Measurements from ENCODE around the gene SLC22A31.

SLC22A31 gene

DNA sequence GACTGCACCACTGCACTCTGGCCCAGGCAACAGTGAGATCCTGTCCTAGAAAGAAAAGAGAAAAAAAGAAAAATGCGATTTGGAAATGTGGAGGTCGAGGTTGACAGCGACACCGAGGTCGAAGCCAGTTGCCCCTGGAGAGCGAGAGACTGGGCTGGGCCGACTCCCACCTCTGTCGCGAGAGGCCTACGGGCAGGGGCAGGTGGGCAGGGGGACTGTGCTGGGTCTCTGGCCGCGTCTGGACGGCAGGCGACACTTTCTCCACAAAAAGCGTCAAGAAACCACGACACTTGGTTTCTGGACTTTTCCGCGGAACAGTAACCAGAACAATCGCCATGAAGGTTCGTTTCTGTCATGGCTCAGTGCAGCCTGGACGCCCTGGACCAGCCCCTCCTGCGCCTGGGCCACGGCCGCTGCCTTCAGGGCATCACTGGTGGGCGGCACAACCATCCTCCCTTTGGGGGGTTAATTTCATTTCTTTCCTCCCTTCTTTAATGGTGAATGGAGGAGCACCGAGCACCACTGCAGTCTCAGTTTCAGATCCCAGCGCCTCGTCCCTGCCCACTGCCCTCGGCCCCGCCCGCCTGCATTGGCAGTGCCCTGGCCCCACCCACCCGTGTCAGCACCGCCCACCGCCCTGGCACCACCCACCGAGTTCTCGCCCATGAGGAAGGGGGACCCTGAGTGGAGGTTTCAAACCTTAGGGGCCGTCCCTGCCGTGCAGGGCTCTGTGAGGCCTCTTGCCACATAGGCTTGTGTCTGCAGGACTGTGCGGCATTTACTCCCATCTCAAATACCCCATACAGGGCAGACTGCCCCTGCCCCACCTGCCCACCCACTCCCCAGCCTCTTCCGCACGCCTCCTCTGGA is 47.3 kb downstream of the SLC22A31 start:
- H3K56ac ChIP-seq (ENCODE audit: low read length), result no peak overlapping the region
- no peaks in the 10 kb centered on the region for H3K79me1 ChIP-seq (ENCODE audit: low read length)
- no peak overlapping the region for H4K5ac ChIP-seq (ENCODE audit: low read length)
- H3K23ac ChIP-seq (ENCODE audit: low read length), result no peak overlapping the region
- H3K4ac ChIP-seq (ENCODE audit: low read depth, low read length), result no peak overlapping the region
- H3K4me1 ChIP-seq (ENCODE audit: control insufficient read depth, low read depth, low read length), result no peaks in the 10 kb centered on the region
- no peak overlapping the region for H2BK5ac ChIP-seq (ENCODE audit: low read length)
- no CpG with 5 or more reads among the region's 41 CpGs for WGBS (ENCODE audit: extremely low coverage, insufficient coverage, low lambda C conversion rate)
- H3K18ac ChIP-seq (ENCODE audit: low read length), result no peak overlapping the region
- H3K27me3 ChIP-seq (ENCODE audit: insufficient read depth, low read length, poor library complexity), result no peaks in the 10 kb centered on the region
- no peaks in the 10 kb centered on the region for H3K36me3 ChIP-seq (ENCODE audit: control insufficient read depth, insufficient read depth, low read length)
- H2AK5ac ChIP-seq (ENCODE audit: low read length), result no peak overlapping the region
- no peak for DNase-seq
- H2BK120ac ChIP-seq (ENCODE audit: low read depth, low read length), result no peak overlapping the region
- no peaks in the 10 kb centered on the region for H3K79me2 ChIP-seq (ENCODE audit: control insufficient read depth, insufficient read depth, low read length)
- no peak overlapping the region for H2BK15ac ChIP-seq (replicated peaks; ENCODE audit: low read depth)
- no peak overlapping the region for H3K27ac ChIP-seq (ENCODE audit: low read depth, low read length)
- no peak overlapping the region for H3K9ac ChIP-seq (ENCODE audit: low read length)
- no peak overlapping the region for H3K4me2 ChIP-seq (ENCODE audit: low read length)
- H3K4me3 ChIP-seq (ENCODE audit: low read length), result no peak overlapping the region
- H4K8ac ChIP-seq (ENCODE audit: low read depth, low read length), result no peak overlapping the region

DNA sequence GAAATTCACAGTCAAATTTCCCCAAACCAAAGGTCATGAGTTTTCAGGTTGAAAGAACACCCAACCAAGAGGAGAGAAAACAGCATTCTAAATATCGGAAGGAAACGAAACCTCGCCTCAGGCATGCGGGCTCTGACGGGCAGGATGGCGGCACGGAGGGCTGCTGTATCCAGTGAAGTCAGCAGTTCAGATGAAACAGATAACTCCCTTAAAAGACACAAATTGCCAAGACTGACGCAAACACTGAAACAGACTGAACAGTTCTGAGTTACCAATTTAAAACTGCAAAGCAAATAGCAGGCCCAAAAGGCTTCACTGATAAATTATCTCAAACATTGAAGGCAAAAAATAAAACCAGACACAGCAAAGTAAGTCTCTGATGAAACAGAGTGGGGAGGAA is 49.4 kb downstream of the SLC22A31 start:
- Histone ChIP-seq H2AK5ac (ENCODE audit: low read length) (no peak overlapping the region), H4K5ac (ENCODE audit: low read length) (no peak overlapping the region)
- no CpG with 5 or more reads among the region's 8 CpGs for WGBS (ENCODE audit: extremely low coverage, insufficient coverage, low lambda C conversion rate)

DNA sequence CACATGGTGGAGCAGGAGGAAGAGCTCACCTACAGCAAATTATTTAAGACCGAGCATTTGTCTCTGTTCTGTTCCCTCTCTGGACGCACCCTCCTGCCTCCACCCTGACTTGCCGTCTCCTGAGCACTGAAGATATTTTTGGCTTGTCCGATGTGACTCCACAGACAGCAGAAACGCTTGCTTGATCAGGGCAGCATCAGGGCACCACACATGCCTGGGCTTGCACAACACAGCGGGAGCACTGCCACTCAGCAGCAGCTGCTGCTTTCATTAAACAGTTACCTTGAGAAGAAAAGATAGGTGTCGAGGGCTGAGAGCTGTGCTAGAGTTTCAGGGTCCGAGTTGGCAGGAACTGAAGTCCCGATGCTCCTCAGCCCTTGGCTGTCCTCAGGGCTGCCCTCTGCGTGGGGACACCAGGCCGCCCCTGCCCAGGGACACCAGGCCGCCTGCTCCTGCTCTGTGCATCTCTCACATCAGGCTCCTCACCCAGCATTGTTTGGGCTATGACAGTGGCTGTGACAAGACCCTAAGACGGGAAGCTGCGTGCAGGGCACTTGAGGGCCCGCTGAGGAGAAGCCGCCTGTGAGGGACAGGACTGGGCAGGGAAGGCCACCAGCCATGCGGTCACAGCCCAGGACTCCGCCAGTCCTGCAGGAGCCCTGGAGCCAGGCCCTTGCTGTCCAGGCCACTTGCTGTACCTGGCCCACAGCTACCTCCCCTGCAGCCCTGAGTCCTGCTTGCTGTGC is 50.1 kb downstream of the SLC22A31 start:
- Histone ChIP-seq H2BK5ac (ENCODE audit: low read length) (no peak overlapping the region), H3K56ac (ENCODE audit: low read length) (no peak overlapping the region), H3K18ac (ENCODE audit: low read length) (no peak overlapping the region), H3K4me3 (ENCODE audit: low read length) (no peak overlapping the region), H3K4me2 (ENCODE audit: low read length) (no peak overlapping the region), H4K5ac (ENCODE audit: low read length) (no peak overlapping the region), H2BK15ac (replicated peaks; ENCODE audit: low read depth) (no peak overlapping the region), H4K8ac (ENCODE audit: low read depth, low read length) (no peak overlapping the region), H2BK120ac (ENCODE audit: low read depth, low read length) (no peak overlapping the region), H3K9ac (ENCODE audit: low read length) (no peak overlapping the region), H3K27ac (ENCODE audit: low read depth, low read length) (no peak overlapping the region), H3K4me1 (ENCODE audit: control insufficient read depth, low read depth, low read length) (no peaks in the 10 kb centered on the region), H3K36me3 (ENCODE audit: control insufficient read depth, insufficient read depth, low read length) (no peaks in the 10 kb centered on the region), H3K79me2 (ENCODE audit: control insufficient read depth, insufficient read depth, low read length) (no peaks in the 10 kb centered on the region), H3K4ac (ENCODE audit: low read depth, low read length) (no peak overlapping the region), H3K79me1 (ENCODE audit: low read length) (no peaks in the 10 kb centered on the region), H2AK5ac (ENCODE audit: low read length) (no peak overlapping the region), H3K23ac (ENCODE audit: low read length) (no peak overlapping the region), H3K27me3 (ENCODE audit: insufficient read depth, low read length, poor library complexity) (no peaks in the 10 kb centered on the region)
- WGBS (ENCODE audit: extremely low coverage, insufficient coverage, low lambda C conversion rate), result no CpG with 5 or more reads among the region's 18 CpGs
- DNase-seq, result no peak

More for the DNA sequence above, 49.4 kb downstream of the SLC22A31 start:
- Histone ChIP-seq H3K4me2 (ENCODE audit: low read length) (no peak overlapping the region), H3K79me2 (ENCODE audit: control insufficient read depth, insufficient read depth, low read length) (no peaks in the 10 kb centered on the region), H2BK120ac (ENCODE audit: low read depth, low read length) (no peak overlapping the region), H4K8ac (ENCODE audit: low read depth, low read length) (no peak overlapping the region), H3K4ac (ENCODE audit: low read depth, low read length) (no peak overlapping the region), H3K27me3 (ENCODE audit: insufficient read depth, low read length, poor library complexity) (no peaks in the 10 kb centered on the region), H2BK5ac (ENCODE audit: low read length) (no peak overlapping the region), H3K4me1 (ENCODE audit: control insufficient read depth, low read depth, low read length) (no peaks in the 10 kb centered on the region), H3K27ac (ENCODE audit: low read depth, low read length) (no peak overlapping the region), H3K18ac (ENCODE audit: low read length) (no peak overlapping the region), H3K23ac (ENCODE audit: low read length) (no peak overlapping the region), H3K4me3 (ENCODE audit: low read length) (no peak overlapping the region), H3K9ac (ENCODE audit: low read length) (no peak overlapping the region), H3K56ac (ENCODE audit: low read length) (no peak overlapping the region), H2BK15ac (replicated peaks; ENCODE audit: low read depth) (no peak overlapping the region), H3K36me3 (ENCODE audit: control insufficient read depth, insufficient read depth, low read length) (no peaks in the 10 kb centered on the region), H3K79me1 (ENCODE audit: low read length) (no peaks in the 10 kb centered on the region)
- no peak for DNase-seq

DNA sequence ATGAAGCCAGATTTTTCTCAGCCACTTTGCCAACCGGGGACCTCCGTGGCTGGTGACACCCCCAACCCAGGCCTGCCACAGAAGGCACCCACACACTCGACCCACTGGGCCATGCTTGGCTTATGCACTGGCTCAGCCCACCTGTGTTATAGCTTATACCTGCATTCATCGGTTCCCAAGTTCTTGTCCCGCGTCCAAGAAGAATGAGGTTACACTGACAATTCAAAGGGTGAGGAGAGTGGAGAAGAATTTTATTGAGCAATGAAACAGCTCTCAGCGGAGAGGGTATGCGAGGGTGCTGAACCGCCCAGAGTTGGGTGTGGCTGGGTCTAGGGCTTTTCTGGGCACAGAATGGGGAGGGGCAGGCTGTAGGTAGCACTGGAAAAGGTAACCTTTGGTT is 51.0 kb downstream of the SLC22A31 start:
- H3K9ac ChIP-seq (ENCODE audit: low read length), result no peak overlapping the region
- no peak overlapping the region for H3K23ac ChIP-seq (ENCODE audit: low read length)
- H2AK5ac ChIP-seq (ENCODE audit: low read length), result no peak overlapping the region
- H3K79me2 ChIP-seq (ENCODE audit: control insufficient read depth, insufficient read depth, low read length), result no peaks in the 10 kb centered on the region
- H3K56ac ChIP-seq (ENCODE audit: low read length), result no peak overlapping the region
- H3K36me3 ChIP-seq (ENCODE audit: control insufficient read depth, insufficient read depth, low read length), result no peaks in the 10 kb centered on the region
- no peak overlapping the region for H3K18ac ChIP-seq (ENCODE audit: low read length)
- H3K79me1 ChIP-seq (ENCODE audit: low read length), result no peaks in the 10 kb centered on the region
- H2BK15ac ChIP-seq (replicated peaks; ENCODE audit: low read depth), result no peak overlapping the region
- no peaks in the 10 kb centered on the region for H3K27me3 ChIP-seq (ENCODE audit: insufficient read depth, low read length, poor library complexity)
- no peak overlapping the region for H3K4ac ChIP-seq (ENCODE audit: low read depth, low read length)
- no peak overlapping the region for H3K4me2 ChIP-seq (ENCODE audit: low read length)
- H2BK120ac ChIP-seq (ENCODE audit: low read depth, low read length), result no peak overlapping the region
- no peaks in the 10 kb centered on the region for H3K4me1 ChIP-seq (ENCODE audit: control insufficient read depth, low read depth, low read length)
- no peak overlapping the region for H3K27ac ChIP-seq (ENCODE audit: low read depth, low read length)
- no peak overlapping the region for H2BK5ac ChIP-seq (ENCODE audit: low read length)
- WGBS (ENCODE audit: extremely low coverage, insufficient coverage, low lambda C conversion rate), result no CpG with 5 or more reads among the region's 9 CpGs
- peak; percentile 38 for DNase-seq
- H4K5ac ChIP-seq (ENCODE audit: low read length), result no peak overlapping the region
- no peak overlapping the region for H4K8ac ChIP-seq (ENCODE audit: low read depth, low read length)
- no peak overlapping the region for H3K4me3 ChIP-seq (ENCODE audit: low read length)

DNA sequence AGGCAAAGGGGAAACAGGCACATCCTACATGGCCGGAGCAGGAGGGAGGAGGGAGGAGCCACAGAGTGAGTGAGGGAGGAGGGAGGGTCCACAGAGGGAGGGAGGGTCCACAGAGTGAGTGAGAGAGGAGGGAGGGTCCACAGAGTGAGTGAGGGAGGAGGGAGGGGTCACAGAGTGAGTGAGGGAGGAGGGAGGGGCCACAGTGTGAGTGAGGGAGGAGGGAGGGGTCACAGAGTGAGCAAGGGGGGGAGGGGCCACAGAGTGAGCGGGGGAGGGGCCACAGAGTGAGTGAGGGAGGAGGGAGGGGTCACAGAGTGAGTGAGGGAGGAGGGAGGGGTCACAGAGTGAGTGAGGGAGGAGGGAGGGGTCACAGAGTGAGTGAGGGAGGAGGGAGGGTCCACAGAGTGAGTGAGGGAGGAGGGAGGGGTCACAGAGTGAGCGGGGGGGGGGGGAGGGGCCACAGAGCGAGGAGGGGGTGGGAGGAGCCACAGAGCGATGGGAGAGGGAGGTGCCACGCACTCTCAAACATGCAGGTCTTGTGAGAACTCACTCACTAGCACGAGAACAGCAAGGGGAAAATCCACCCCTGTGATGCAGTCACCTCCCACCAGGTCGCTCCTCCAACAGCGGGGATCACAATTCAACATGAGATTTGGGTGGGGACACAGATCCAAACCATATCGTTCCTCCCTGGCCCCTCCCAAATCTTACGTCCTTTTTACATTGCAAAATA is 53.1 kb downstream of the SLC22A31 start:
- Histone ChIP-seq H3K56ac (ENCODE audit: low read length) (no peak overlapping the region), H3K4me2 (ENCODE audit: low read length) (no peak overlapping the region), H2AK5ac (ENCODE audit: low read length) (no peak overlapping the region), H3K27ac (ENCODE audit: low read depth, low read length) (no peak overlapping the region), H2BK5ac (ENCODE audit: low read length) (no peak overlapping the region), H3K27me3 (ENCODE audit: insufficient read depth, low read length, poor library complexity) (no peaks in the 10 kb centered on the region), H3K36me3 (ENCODE audit: control insufficient read depth, insufficient read depth, low read length) (no peaks in the 10 kb centered on the region), H2BK120ac (ENCODE audit: low read depth, low read length) (no peak overlapping the region), H3K79me2 (ENCODE audit: control insufficient read depth, insufficient read depth, low read length) (no peaks in the 10 kb centered on the region), H3K23ac (ENCODE audit: low read length) (no peak overlapping the region), H3K4me3 (ENCODE audit: low read length) (no peak overlapping the region), H3K9ac (ENCODE audit: low read length) (no peak overlapping the region), H3K79me1 (ENCODE audit: low read length) (no peaks in the 10 kb centered on the region), H3K4ac (ENCODE audit: low read depth, low read length) (no peak overlapping the region), H2BK15ac (replicated peaks; ENCODE audit: low read depth) (no peak overlapping the region), H3K4me1 (ENCODE audit: control insufficient read depth, low read depth, low read length) (no peaks in the 10 kb centered on the region), H4K5ac (ENCODE audit: low read length) (no peak overlapping the region), H3K18ac (ENCODE audit: low read length) (no peak overlapping the region), H4K8ac (ENCODE audit: low read depth, low read length) (no peak overlapping the region)
- WGBS (ENCODE audit: extremely low coverage, insufficient coverage, low lambda C conversion rate), result no CpG with 5 or more reads among the region's 11 CpGs
- DNase-seq, result peak; percentile 24

All from mesendoderm (in vitro differentiated cells).